HL-60 (cell line): ENCODE data around the gene ASIC5.
"Not testable (repeated sequence)": the region's sequence is repeated elsewhere in the genome, so short reads cannot be mapped to it uniquely, and the experiment has no call there.

Experiments
- DNase-seq, 2 experiments: peaks; one replicate each; pipeline ENCODE4 v3.0.0-alpha.2; 2010 to 2020; ENCODE audit warnings: low read depth in 1 of 2, low spot score in 1 of 2
- H3K27ac ChIP-seq: fragments of 250-450 bp; sonication (Bioruptor Pico); replicated peaks from 2 replicates; pipeline ENCODE4 v1.5.1; 2020; ENCODE audit warnings: mild to moderate bottlenecking, moderate library complexity
- H3K27me3 ChIP-seq: fragments of 250-450 bp; sonication (Bioruptor Pico); 2 replicates; pipeline ENCODE4 v1.5.1; 2021; ENCODE audit warnings: mild to moderate bottlenecking, moderate library complexity; ENCODE audit not compliant: insufficient read depth, poor library complexity, severe bottlenecking
- H3K4me3 ChIP-seq: replicated peaks from 2 replicates; pipeline ENCODE4 v1.5.1; 2011; ENCODE audit warnings: mild to moderate bottlenecking, control low read depth, low read length; ENCODE audit not compliant: insufficient read depth
- GABPA ChIP-seq: IDR thresholded peaks from 2 replicates; pipeline ENCODE4 v1.6.1; 2012; ENCODE audit warnings: low read depth
- POLR2AphosphoS5 ChIP-seq: IDR thresholded peaks from 2 replicates; pipeline ENCODE4 v1.6.1; 2012; ENCODE audit warnings: low read depth
- REST ChIP-seq: IDR thresholded peaks from 2 replicates; pipeline ENCODE4 v1.6.1; 2012; ENCODE audit warnings: low read depth; ENCODE audit not compliant: insufficient replicate concordance
- SPI1 ChIP-seq: IDR thresholded peaks from 2 replicates; pipeline ENCODE4 v1.6.1; 2012; ENCODE audit warnings: low read depth, mild to moderate bottlenecking, borderline replicate concordance
- TF ChIP-seq, protein P1 (sequence below): IDR thresholded peaks from one replicate; pipeline ENCODE4 v1.5.1; 2011; ENCODE audit warnings: low read length, control low read depth, inconsistent platforms; ENCODE audit not compliant: insufficient read depth

The ASIC5 gene

DNA sequence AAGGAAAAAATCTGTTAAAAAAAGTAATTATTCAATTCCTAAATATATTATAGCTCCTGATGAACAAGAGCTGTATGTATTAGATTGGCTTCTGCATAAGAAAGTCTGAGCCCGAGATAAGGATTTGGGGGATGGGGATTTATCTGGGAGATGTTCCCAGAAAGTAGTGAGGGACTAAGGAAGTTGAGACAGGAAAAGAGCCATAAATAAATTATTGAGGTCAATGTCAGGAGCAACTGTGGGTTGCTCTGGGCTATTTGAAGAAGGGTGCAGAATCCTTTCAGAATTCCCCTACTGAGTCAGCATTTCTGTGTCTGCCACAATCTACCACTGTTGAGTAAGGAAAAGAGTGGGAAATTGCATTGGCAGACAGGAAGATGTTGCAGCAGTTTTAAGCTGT is 34.3 kb upstream of the ASIC5 start:
- Histone ChIP-seq H3K27ac (no peak overlapping the region), H3K4me3 (no peak overlapping the region), H3K27me3 (no peaks in the 10 kb centered on the region)
- DNase-seq, result no peak
- TF ChIP-seq SPI1 (no peak), POLR2AphosphoS5 (no peak), GABPA (no peak), REST (no peak)
- TF ChIP-seq, protein P1, sequence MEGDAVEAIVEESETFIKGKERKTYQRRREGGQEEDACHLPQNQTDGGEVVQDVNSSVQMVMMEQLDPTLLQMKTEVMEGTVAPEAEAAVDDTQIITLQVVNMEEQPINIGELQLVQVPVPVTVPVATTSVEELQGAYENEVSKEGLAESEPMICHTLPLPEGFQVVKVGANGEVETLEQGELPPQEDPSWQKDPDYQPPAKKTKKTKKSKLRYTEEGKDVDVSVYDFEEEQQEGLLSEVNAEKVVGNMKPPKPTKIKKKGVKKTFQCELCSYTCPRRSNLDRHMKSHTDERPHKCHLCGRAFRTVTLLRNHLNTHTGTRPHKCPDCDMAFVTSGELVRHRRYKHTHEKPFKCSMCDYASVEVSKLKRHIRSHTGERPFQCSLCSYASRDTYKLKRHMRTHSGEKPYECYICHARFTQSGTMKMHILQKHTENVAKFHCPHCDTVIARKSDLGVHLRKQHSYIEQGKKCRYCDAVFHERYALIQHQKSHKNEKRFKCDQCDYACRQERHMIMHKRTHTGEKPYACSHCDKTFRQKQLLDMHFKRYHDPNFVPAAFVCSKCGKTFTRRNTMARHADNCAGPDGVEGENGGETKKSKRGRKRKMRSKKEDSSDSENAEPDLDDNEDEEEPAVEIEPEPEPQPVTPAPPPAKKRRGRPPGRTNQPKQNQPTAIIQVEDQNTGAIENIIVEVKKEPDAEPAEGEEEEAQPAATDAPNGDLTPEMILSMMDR, result no peak

- Histone ChIP-seq H3K27ac (no peak overlapping the region), H3K4me3 (no peak overlapping the region), H3K27me3 (no peaks in the 10 kb centered on the region)
- no peak for DNase-seq
- TF ChIP-seq REST (no peak), SPI1 (no peak), POLR2AphosphoS5 (no peak), GABPA (no peak)
- TF ChIP-seq, protein P1, result no peak
Observed at GRCh38 chr4:155899891-155900290, 33.8 kb upstream of the ASIC5 start.

DNA sequence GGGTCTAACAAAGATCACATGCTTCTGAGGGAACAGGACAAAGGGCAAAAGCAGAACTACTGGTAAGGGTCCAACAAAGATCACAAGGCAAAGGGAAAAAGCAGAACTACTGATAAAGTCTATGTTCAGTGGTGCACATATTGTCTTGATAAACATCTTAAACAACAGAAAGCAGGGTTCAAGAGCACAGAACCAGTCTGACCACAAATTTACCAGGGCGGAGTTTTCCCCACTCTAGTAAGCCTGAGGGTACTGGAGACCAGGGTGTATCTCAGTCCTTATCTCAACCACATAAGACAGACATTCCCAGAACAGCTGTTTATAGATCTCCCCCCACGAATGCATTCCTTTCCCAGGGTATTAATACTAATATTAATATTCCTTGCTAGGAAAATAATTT is 32.3 kb upstream of the ASIC5 start:
- not testable (repeated sequence) for H3K27me3 ChIP-seq, H3K4me3 ChIP-seq, H3K27ac ChIP-seq, DNase-seq

GRCh38 chr4:155891058-155891457 is 25.0 kb upstream of the ASIC5 start:
- H3K4me3 ChIP-seq, result no peak overlapping the region
- no peak overlapping the region for H3K27ac ChIP-seq
- H3K27me3 ChIP-seq, result no peaks in the 10 kb centered on the region
- DNase-seq, result no peak
- no peak for TF ChIP-seq POLR2AphosphoS5
- TF ChIP-seq GABPA, result no peak
- no peak for TF ChIP-seq SPI1
- TF ChIP-seq, protein P1, result no peak
- no peak for TF ChIP-seq REST
